ENCODE measurements around the gene FYCO1. TPM values are rescaled to one million over a fixed set of nuclear protein-coding genes. Genes with fewer than 3 reads are reported as not detected.

The FYCO1 gene
- total and polyA plus RNA-seq, 2 of the 13 experiments (the other 11 are each of a cell fraction or from before 2014, with no cell fraction given): 2.7 to 4.2 TPM

DNA sequence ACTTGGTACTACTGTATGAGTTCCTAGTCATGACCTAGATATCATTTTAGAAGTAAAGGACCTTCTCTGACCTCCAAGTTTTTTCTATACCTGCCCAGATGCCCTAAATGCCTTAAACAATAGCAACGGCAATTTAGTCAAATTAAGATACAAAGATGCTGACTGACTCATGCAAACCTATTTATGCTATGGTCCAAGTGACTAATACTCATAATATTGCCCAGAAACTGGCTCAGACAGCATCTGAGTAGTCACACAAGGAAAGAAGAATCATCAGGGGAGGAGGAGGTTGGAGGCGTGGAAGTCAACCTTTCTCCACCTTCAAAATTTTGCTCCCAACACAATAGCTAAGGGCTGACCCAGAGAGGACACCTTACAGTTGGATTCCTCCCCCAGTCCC, 6.8 kb downstream of the FYCO1 start:
- H3K9ac ChIP-seq (ENCODE audit: insufficient read depth, low read depth, low read length): no peak overlapping the region
- peaks cover 35% of the 10 kb centered on the region for H3K79me2 ChIP-seq (ENCODE audit: insufficient read depth, low read length)

More for the DNA sequence above, 6.8 kb downstream of the FYCO1 start:
- Histone ChIP-seq H3K36me3 (replicated peaks in 1 of 2; ENCODE audit: control insufficient read depth in 1 of 2, insufficient read depth in 2 of 2, low read length in 2 of 2) (peaks cover 1 to 12% of the 10 kb centered on the region in 2 experiments; a peak in 3 of 5 replicates), H3K4me1 (ENCODE audit: insufficient read depth, low read length) (peaks cover 55% of the 10 kb centered on the region), H3K4me2 (ENCODE audit: low read depth, low read length) (no peak overlapping the region), H3K27me3 (ENCODE audit: control insufficient read depth in 1 of 2, insufficient read depth in 2 of 2, low read length in 2 of 2) (no peaks in the 10 kb centered on the region), H3K9me3 (ENCODE audit: low read length) (no peaks in the 10 kb centered on the region), H3K27ac (ENCODE audit: extremely low read length, insufficient read depth, low read length) (no peak overlapping the region), H4K20me1 (ENCODE audit: insufficient read depth, low read length) (no peaks in the 10 kb centered on the region), H2AFZ (ENCODE audit: low read length) (no peak overlapping the region), H3K4me3 (replicated peaks in 1 of 3; ENCODE audit: insufficient read depth in 1 of 3, low read depth in 2 of 3, low read length in 3 of 3) (no peak overlapping the region)
- ATAC-seq: no peak
- no peak for FAIRE-seq
- in situ Hi-C loops (cut with HindIII; ENCODE audit: extremely low pct_ligation_motif_present, low pct_unique_long_range_greater_than_20kb): no loop called here
- no TSS peak for BruUV-seq (replicated peaks)
- ChIA-PET CTCF (ENCODE audit: low intra/inter-chr PET ratio, low total read pairs) (no interaction called here), POLR2A (no interaction called here)
- 95% methylated on average over 2 of the region's 2 CpGs for WGBS (ENCODE audit: low lambda C conversion rate)
- intact Hi-C loops (cut with micrococcal nuclease; ENCODE audit: unreplicated experiment): no loop called here
- TF ChIP-seq CREB3 (CRISPR knock-in tag; IDR thresholded peaks at IDR 0.05) (no peak), MBD4 (IDR thresholded peaks at IDR 0.05; ENCODE audit: borderline replicate concordance, low read length) (no peak), KDM1A (CRISPR knock-in tag; IDR thresholded peaks at IDR 0.05) (no peak), ZNF570 (CRISPR knock-in tag; IDR thresholded peaks at IDR 0.05; ENCODE audit: borderline replicate concordance) (no peak), ZNF639 (CRISPR knock-in tag; conservative IDR thresholded peaks at IDR 0.05) (no peak), ZNF333 (CRISPR knock-in tag; IDR thresholded peaks at IDR 0.05; ENCODE audit: borderline replicate concordance) (no peak), ZBTB3 (CRISPR knock-in tag; IDR thresholded peaks at IDR 0.05; ENCODE audit: borderline replicate concordance, low read depth) (no peak), NR2F1 (CRISPR knock-in tag; IDR thresholded peaks at IDR 0.05) (no peak), HOXA5 (CRISPR knock-in tag; IDR thresholded peaks at IDR 0.05) (no peak), ZNF17 (CRISPR knock-in tag; IDR thresholded peaks at IDR 0.05) (no peak), ZNF788 (CRISPR knock-in tag; IDR thresholded peaks at IDR 0.05; ENCODE audit: borderline replicate concordance) (no peak), ZMYM3 (CRISPR knock-in tag; IDR thresholded peaks at IDR 0.05) (no peak), CHCHD3 (CRISPR knock-in tag; IDR thresholded peaks at IDR 0.05) (no peak)
- TF ChIP-seq, protein P1, sequence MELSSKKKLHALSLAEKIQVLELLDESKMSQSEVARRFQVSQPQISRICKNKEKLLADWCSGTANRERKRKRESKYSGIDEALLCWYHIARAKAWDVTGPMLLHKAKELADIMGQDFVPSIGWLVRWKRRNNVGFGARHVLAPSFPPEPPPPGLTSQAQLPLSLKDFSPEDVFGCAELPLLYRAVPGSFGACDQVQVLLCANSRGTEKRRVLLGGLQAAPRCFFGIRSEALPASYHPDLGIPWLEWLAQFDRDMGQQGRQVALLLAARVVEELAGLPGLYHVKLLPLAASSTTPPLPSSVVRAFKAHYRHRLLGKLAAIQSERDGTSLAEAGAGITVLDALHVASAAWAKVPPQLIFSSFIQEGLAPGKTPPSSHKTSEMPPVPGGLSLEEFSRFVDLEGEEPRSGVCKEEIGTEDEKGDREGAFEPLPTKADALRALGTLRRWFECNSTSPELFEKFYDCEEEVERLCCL (CRISPR knock-in tag; IDR thresholded peaks at IDR 0.05; ENCODE audit: borderline replicate concordance): no peak
- TF ChIP-seq, protein P2, sequence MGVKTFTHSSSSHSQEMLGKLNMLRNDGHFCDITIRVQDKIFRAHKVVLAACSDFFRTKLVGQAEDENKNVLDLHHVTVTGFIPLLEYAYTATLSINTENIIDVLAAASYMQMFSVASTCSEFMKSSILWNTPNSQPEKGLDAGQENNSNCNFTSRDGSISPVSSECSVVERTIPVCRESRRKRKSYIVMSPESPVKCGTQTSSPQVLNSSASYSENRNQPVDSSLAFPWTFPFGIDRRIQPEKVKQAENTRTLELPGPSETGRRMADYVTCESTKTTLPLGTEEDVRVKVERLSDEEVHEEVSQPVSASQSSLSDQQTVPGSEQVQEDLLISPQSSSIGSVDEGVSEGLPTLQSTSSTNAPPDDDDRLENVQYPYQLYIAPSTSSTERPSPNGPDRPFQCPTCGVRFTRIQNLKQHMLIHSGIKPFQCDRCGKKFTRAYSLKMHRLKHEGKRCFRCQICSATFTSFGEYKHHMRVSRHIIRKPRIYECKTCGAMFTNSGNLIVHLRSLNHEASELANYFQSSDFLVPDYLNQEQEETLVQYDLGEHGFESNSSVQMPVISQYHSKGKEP (CRISPR knock-in tag; IDR thresholded peaks at IDR 0.05): no peak
- no peak for DNase-seq (ENCODE audit: low spot score)

Data from HepG2 (cell line).